ENCODE data around the gene C1orf232.

Gene C1orf232

GRCh38 chr1:26177182-26177684, 8.5 kb upstream of the C1orf232 start, which contains the start of gene CNKSR1:
Gene CNKSR1, plus strand, starts transcription at chr1:26177491. Its CDS starts 57 bp downstream, at chr1:26177548.
- DNase-seq = no peak

DNA sequence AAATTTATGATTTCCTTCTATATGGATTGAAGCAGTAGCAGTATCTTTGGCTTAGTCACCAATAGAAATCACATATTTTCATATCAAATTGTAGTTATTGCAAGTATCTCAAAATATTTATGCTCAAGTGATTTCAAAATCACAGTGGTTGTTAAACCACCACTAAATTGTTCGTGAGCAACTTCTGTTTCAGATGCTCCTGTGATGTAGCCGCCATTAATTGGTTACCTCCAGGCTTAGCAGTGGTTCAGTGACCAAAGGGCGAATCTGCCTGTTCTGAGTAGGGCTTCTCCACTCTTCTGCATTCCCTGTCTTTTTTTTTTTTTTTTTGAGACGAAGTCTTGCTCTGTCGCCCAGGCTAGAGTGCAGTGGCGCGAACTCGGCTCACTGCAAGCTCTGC, 6.6 kb upstream of the C1orf232 start:
- DNase-seq = no peak

DNA sequence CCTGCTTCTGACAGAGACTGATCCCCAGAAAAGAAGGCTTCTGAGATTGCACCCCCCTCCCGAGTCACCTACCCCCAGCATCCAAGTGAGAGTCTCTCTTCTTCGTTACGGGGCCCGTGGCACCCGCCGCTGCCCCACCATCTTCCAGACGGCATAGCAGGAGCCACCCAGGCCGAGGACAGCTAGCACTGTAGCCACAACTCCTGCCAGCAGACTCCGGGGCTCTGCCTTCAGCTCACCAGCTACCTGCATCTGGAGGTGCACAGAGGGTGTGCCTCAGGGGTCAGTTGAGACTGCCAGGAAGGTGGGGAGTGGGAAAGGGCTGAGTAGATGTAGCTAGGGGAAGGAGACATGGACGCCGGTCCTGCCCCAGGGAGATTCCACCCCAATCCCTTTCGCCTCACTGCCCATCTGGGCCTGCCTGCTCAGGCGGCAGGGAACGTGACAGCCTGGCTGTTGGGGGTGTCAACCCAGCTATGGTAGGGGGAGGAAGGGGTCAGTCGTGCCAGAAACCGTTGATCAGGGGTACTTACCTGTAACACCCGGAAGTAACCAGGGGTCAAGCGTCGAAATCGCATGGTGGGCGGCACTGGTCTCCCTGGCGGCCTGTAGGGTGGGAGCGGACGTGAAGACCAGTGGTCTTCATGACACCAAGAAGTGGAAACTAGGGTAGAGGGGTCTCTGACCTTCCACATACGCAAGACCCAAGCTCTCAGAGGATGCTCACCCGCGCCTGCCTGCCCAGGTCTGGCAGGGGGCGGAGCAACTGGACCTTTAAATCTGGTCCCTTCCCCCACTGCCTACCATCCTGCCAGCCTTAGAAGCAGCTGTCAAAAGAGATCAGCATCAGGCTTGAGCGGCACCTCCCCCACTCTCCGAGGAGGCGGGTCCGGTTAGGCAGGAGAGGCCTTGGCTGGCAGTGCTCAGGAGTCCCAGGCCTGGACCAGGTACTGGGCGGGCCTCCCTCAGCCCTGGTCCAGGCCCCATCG, 2.6 kb upstream of the C1orf232 start, which contains the start of gene ZNF593OS:
Gene ZNF593OS, minus strand, starts transcription at position 749 of the 989 bp plus-strand sequence. Its CDS starts 171 bp downstream, at position 578.
- no peak for DNase-seq

- DNase-seq = no peak
Measured at GRCh38 chr1:26170472-26170821, 1.7 kb upstream of the C1orf232 start.

DNA sequence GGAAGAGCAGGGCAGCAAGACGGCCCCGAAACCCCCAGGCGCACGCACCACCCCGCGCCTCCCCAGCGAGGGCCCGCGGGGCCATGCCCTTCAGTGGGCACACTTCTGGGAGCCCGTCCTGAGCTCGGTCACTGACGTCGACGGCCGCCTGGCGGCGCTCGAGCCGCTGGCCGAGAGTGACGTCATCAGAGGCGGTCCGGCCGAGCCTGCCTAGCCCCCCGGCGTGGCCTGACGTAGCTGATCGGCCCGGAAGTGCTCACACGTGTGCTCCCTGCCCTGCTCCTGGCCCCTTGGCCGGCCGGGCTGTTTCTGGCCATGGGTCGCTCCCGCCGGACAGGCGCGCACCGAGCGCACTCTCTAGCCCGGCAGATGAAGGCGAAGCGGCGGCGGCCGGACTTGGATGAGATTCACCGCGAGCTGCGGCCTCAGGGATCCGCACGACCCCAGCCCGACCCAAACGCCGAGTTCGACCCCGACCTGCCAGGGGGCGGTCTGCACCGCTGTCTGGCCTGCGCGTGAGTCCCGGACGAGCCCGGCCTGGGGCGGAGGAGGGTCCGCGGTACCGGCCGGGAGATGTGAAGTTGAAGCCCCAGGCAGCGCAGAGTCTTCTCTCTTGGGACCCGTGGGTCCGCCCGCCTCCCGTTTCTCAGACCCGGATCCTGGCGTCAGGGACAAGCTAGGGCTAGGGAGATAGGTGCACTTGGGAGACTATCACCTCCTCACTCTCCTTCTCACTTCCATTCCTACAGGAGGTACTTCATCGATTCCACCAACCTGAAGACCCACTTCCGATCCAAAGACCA, 1.1 kb upstream of the C1orf232 start, which contains the start of gene ZNF593:
Gene ZNF593, plus strand, starts transcription at position 240 of the 803 bp plus-strand sequence. Its CDS starts 76 bp downstream, at position 316.
- peak; percentile 53 to 61 (median 58) for DNase-seq

- no peak for DNase-seq
Measured at GRCh38 chr1:26169198-26169554, 413 bp upstream of the C1orf232 start.

DNA sequence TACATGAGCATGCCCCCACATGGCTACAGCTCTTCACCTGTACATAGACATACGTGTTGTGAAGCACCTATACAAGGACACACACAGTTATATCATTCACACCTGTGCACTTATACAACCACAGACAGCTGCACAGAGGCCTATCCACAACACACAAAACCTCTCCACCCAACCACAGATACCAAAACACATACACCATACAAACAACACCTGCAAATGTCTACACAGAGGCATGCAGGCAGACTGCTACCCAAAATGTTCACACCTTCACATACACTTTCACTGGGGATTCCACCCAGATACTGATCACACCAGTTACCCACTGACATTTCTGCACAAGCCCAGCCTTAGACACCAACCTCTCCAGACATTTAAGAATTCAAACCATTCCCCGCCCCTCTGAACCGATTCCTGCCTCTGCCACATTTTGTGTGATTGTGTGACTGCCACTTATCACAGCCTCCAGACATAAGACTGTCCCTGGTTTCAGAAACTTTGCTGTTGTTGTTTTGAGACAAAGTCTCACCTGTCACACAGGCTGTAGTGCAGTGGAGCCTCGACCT, 2.0 kb downstream of the C1orf232 start:
- DNase-seq = no peak

DNA sequence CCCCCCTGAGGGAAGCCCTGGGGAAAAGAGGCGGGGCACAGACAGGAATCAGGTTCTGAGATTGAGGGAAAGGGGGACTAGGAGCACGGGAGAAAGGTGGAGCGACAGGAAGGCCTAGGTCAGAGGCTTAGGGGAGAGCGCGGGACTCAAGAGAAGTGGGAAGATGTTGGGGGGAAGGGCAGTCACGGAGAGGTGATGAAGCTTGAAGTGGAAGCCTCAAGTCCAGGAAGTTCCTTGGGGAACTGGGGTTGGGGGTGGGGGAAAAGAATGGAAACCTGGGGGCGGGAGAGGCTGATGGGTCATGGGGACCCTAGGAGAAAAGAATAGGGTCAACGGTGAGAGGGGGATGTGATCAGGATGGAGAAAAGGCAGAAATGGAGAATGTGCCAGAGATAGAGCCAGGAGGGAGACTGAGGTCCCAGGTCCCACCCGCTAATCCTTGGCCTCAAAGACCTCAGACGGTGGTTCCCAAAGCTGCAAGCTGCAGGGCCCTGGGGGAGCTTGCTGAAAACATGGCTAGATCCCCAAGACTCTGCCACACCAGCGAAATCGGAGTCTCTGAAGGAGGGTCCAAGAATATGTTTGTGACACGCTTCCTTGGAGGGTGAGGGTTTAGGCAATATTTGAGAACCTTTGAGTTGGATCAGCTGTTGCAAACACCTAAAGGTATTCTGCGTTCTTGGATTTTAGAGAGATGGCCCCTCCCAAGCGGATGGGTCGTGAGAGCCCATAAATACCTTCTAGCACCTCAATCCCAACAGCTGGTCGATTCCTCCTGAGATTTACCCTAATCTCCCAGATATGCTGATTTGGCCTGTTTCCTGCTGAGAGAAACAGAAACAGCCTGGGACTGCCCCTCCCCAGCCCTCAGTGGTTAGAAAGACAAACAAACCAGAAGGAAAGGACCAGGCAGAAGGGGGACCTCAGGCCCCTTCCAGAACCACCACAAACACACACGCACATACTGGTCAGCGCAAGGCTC, 3.6 kb downstream of the C1orf232 start:
- no peak for DNase-seq

DNA sequence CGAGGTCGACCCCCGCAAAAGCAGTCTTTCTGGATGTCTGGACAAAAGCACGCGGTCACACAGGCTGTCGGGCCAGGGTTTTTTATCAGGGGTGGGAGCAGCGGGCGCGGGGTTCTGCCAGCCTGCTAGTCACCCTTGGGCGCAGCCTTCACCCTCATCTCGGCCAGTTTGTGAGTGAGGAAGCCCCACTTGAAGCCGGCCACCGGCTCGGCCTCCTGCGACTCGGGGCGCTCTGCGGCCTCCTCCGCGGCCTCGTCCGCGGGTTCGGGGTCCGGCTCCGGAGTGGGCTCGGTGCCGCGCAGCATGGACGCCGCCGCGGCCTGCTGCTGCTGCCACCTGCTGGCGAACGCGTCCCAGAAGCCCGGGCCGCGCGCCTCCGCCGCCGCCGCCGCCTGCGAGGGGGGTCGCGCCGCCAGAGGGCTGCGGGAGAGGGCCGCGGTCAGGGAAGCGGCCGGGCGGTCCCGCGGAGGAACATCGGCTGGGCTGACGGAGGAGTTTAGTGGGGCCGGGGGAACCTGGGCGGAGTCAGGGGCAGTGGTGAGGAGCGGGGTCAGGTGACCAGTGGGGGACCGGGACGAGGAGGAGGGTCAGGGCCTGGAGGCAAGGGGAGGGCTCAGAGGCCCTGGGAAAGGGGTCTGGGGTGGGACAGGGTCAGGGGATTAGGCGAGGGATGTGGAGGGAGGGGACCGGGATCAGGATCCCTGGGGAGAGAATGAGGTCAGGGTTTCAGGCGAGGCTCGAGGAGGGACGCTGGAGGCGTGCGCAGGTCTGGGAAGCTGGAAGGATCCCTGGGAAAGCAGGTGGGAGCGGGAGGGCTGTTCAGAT, 4.5 kb downstream of the C1orf232 start:
- DNase-seq = peak in 2 of 4 experiments; percentile 9 to 52

DNA sequence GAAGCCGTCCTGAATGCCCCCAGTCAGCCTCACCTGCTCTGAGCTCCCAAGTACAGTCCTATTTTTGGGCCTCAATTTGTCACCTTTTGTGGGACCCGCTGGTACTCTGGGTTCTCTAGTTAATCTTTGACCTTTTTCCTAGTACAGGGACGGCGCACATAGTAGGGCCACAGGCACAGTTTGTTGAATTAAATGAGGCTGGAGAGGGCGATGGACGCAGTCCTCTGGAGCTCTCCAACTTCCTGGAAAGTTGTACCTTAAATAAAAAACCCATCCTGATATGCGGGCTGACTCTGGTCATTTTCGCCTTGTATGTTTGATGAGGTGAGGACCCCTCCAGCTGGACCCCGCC, 5.1 kb downstream of the C1orf232 start:
- no peak for DNase-seq

DNA sequence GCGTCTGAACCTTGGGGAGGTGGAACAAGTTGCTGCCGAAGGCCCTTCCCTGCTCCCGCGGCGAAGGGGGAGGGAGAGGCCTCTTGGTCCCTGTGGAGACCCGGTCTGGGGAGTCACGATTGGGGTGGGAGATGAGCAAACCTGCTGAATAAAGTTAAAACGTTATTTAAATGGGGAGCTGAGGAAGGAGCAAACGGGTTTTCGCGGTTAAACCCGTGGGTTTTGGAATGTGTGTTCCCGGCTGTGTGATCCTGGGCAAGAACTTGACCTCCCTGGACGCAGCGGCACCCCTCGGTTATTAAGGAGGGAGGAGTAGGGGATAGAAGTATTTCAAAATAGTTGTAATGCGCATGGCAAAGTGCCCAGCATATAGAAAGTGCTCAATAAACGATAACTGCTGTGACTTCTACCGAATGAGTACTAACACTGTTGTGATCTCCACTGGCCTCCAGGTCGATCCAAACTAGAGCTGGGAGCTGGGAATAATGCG, 6.5 kb downstream of the C1orf232 start:
- DNase-seq = no peak

DNA sequence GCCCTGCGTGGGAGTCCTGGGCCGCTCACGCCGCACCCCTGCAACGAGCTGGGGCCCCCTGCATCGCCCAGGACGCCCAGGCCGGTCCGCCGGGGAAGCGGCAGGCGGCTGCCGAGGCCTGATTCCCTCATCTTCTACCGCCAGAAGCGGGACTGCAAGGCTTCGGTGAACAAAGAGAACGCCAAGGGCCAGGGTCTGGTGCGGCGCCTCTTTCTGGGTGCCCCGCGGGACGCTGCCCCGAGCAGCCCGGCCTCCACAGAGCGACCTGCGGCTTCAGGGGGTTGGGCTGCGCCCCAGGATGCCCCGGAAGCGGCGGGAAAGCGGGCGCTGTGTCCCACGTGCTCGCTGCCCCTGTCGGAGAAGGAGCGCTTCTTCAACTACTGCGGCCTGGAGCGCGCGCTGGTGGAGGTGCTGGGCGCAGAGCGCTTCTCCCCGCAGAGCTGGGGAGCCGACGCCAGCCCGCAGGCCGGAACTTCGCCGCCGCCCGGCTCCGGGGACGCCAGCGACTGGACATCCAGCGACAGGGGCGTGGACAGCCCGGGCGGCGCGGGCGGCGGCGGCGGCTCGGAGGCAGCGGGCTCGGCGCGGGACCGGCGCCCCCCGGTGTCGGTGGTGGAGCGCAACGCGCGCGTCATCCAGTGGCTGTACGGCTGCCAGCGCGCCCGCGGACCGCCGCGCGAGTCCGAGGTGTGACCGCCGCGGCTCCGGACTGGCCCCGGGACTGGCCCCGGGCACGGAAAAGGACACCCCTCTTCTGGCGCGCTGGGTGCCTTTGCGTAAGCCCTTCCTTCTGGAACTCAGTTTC, 7.1 kb downstream of the C1orf232 start:
- DNase-seq = peak in 1 of 4 experiments; percentile 32

- no peak for DNase-seq
Measured at GRCh38 chr1:26160527-26161414, 8.0 kb downstream of the C1orf232 start.

DNA sequence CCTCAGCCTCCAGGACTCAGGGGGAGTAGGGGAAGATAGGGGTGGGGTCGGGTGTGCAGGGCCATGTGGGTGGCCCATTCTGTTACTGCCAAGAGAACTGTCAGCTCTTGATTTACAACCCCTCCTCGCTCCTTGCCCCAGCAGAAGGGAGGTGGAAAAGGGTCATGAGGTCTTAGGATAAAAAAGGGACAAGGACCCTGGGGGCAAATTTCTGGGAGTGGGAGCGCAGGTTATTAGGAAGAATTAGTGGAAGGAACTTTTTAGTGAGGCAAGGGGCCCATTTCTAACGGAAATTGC, 9.1 kb downstream of the C1orf232 start:
- DNase-seq = no peak

DNA sequence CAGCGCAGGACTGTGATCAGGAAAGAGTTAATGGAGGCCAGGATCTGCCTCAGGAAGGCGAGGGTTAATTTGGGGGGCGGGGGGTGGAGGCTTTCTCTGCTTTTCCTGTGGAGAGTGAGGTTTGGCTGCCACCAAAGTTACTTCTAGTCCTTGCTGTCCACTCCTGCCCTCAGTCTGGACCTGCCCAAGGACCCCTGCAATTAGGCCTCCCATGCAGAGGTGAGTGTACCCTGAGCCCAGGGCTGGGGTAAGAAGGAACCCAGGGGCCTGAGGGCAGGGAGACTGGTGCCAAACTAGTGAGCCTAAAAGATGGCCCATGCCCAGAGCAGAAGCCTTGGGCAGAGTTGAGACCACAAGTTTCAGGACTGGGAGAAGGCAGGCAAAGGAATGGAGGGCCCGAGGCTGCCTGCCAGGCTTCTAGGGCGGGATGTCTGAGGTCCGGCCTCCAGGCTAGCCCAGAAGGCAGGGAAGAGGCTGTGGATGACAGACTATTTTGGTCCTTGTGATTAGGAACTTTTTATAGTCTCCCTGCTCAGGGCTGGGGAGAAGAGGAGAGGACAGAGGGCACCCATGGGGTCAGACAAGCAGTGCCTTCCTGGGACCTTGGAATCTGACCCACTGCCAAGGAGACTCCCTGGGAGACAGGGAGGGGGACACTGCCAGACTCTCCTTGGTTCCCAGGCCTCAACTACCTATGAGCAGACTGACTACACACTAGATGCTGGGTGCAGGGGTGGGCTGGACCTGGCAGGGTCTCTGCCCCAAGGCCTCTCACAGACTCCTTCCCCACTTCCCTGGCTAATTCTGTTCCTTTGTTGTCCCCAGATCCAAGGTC, 9.6 kb downstream of the C1orf232 start, which contains the start of gene FAM110D:
Gene FAM110D, plus strand, starts transcription at position 172 of the 835 bp plus-strand sequence. CDS start 2,213 bp downstream, outside the sequence.
- no peak for DNase-seq

DNA sequence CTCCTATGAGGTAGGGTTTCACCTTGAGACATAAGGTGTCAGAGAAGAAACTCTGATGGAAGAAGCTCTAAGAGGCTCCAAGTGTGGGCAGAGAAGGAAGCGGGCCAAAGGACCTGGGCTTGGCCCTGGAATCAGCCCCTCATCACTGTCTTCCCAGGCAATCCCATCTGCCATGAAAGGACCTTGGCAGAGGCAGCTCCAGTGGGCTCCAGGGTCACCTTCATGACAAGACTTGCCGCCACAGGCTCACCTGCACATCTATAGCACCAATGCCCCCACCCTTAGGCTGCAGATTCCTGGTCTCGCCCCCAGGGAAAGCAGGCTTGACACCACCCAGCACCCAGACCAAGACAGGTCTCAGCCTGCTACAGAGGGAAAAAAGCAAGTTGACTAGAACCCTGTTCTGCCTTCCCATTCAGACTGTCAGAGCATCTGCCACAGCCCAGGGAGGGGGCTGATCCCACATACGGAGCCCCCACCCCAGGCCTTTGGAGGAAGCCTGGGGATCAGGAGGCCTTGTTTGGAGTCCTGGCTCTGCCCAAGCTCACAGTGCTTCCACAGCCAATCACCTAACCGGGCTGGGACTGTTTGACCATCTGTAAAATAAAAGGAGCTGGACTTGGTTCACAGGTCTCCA, 10.4 kb downstream of the C1orf232 start:
- DNase-seq = no peak

All from activated naive CD4-positive, alpha-beta T cell (primary cell).